GM21447 (cell line): ENCODE measurements around the gene LIPK.

Experiments used
- ATAC-seq: cut with Tn5 transposase; IDR thresholded peaks from one replicate; pipeline ENCODE4 v1.9.1; 2021; ENCODE audit not compliant: unreplicated experiment

The LIPK gene

GRCh38 chr10:88782222-88782621 lies 76.2 kb downstream of the LIPK start:
- no peak for ATAC-seq

GRCh38 chr10:88783724-88784123 lies 77.7 kb downstream of the LIPK start:
- no peak for ATAC-seq

DNA sequence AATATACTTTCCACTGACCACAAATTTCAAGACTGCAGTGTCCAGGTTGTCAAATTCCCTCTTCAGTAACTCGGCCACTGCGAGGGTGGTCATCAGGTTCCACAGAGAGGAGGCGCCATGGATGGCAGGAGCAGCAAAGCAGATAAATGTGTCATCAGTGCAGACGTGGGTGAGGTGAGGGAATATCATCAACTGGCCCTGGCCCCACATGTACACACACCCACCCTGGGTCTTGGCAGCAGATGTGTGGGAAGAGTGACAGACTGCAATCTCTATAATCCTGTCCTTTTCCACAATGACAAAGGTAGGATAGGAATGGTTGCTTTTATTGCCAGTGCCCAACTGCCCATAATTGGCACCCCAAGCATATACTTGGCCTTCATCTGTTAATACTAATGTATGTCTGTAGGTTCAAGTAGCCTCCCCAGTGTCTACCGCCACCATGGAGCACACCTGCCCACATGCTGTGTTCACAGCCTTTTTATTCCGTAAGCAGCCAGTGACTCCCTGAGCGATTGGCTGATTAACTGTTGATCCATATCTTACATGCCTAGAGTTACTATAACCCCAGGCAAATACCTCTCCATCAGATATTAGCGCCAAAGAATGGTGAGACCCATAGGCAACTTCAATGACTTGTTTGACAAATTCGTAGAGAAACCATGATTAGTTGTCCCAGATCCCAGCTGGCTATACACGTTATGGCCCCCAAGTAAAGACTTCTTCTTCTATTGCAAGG lies 80.2 kb downstream of the LIPK start:
- ATAC-seq, result no peak

DNA sequence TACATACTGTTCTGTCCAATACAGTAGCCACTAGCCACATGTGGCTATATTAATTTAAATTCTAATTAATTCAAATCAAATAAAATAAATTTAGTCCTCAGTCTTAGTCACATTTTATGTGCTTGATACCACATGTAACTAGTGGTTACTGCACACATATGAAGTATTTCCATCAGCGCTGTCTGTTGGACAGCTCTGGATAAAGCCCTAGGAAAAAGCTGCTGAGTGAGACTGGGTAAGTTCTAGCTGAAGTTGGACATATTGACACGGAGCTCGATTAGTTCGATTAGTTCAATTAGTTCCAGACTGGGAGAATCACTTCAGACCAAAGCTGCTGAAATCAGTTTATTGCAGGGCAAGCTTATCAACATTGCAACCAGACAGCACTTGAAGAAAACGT lies 81.4 kb downstream of the LIPK start:
- ATAC-seq, result no peak

- ATAC-seq, result no peak
Measured at GRCh38 chr10:88788924-88789323, 82.9 kb downstream of the LIPK start.

- no peak for ATAC-seq
Measured at GRCh38 chr10:88791924-88792323, 85.9 kb downstream of the LIPK start.

- no peak for ATAC-seq
Measured at GRCh38 chr10:88792661-88793060, 86.6 kb downstream of the LIPK start.

GRCh38 chr10:88793712-88794299 lies 87.8 kb downstream of the LIPK start:
- no peak for ATAC-seq

DNA sequence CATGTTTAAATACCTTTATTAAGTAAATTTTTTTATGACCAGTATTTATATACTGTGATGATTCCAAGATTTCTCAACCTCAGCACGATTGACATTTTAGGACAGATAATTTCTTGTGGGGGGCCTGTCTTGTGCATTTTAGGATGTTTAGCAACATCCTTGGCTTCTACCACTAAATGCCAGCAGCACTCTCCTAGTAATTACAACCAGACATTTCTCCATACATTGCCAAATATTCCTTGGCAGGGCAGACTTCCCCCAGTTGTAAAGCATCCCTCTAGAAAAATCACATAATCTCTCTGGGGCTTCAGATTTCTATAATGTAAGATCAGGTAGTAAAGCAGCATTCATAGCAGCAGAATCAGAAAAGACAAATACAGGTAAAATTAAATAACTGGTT lies 88.7 kb downstream of the LIPK start:
- no peak for ATAC-seq

- no peak for ATAC-seq
Measured at GRCh38 chr10:88800152-88801125, 94.4 kb downstream of the LIPK start.
